GM18870 (cell line): ENCODE measurements around the gene NBPF3.
A peak's percentile ranks its signal among the peaks of the same experiment; 100 is the strongest.
"Not testable (repeated sequence)": the region's sequence is repeated elsewhere in the genome, so short reads cannot be mapped to it uniquely, and the experiment has no call there.

Source experiments
- ATAC-seq: cut with Tn5 transposase; IDR thresholded peaks from one replicate; pipeline ENCODE4 v1.9.1; 2021; ENCODE audit warnings: moderate library complexity; ENCODE audit not compliant: unreplicated experiment

Gene NBPF3, protein sequence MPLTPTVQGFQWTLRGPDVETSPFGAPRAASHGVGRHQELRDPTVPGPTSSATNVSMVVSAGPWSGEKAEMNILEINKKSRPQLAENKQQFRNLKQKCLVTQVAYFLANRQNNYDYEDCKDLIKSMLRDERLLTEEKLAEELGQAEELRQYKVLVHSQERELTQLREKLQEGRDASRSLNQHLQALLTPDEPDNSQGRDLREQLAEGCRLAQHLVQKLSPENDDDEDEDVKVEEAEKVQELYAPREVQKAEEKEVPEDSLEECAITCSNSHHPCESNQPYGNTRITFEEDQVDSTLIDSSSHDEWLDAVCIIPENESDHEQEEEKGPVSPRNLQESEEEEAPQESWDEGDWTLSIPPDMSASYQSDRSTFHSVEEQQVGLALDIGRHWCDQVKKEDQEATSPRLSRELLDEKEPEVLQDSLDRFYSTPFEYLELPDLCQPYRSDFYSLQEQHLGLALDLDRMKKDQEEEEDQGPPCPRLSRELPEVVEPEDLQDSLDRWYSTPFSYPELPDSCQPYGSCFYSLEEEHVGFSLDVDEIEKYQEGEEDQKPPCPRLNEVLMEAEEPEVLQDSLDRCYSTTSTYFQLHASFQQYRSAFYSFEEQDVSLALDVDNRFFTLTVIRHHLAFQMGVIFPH

GRCh38 chr1:21439721-21440629 is at the start of gene NBPF3:
TSS of gene NBPF3 (plus strand) at chr1:21440137. CDS start at chr1:21445087, 4,950 bp downstream.
- ATAC-seq, result peak; percentile 42

GRCh38 chr1:21391497-21391896 is 48.4 kb upstream of the NBPF3 start:
- ATAC-seq, result no peak

DNA sequence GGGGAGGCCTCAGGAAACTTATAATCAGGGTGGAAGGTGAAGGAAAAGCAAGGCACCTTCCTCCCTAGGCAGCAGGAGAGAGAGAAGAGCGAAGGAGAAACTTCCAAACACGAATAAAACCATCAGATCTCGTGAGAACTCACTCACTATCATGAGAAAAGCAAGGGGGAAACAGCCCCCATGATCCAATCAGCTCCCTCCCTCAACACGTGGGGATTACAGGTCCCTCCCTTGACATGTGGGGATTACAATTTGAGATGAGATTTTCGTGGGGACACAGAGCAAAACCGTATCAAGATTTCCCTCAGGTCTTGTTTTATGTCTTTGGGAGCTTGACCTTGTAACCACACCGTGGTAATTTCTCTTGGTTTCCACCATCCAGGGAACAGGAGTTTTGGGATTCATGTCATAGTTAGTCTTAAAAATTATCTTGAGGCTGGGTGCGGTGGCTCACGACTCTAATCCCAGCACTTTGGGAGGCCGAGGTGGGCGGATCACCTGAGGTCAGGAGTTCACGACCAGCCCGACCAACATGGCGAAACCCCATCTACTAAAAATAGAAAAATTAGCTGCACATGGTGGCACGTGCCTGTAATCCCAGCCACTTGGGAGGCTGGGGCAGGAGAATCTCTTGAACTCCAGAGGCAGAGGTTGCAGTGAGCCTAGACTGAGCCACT is 47.2 kb upstream of the NBPF3 start:
- ATAC-seq, result no peak

DNA sequence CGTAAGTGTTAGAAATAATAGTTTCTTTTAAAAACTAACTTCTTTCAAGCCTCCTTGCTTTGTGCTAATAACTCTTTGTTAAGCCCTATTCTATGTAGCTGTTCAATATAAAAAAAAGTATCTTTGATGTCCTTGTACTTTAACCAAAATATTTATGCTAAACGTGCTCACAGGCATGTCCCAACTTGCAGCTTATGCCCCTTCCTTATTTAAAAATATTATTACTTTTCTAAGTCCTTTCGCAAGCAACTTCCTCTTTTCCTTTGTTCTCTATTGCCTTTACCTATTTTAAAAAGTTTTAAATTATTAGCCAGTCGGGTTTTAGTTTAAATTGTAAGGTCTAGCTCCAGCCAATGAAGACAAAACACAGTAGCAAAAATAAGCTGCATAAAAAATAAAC is 43.4 kb upstream of the NBPF3 start:
- ATAC-seq, result no peak

DNA sequence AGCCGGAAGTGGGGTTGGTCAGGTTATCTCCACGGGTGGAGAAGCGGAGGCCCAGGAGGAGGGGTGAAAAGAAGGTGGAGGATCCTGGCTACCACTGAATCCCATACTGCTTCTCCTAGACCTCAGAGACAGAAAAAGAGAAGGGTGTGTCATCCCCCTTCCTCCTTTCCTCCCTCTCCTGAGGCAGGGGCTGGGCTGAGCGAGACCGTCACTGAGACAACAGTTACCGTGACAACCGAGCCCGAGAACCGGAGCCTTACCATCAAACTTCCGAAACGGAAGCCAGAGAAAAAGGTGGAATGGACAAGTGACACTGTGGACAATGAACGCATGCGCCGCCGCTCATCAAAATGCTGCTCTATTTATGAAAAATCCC is 42.1 kb upstream of the NBPF3 start:
- no peak for ATAC-seq

DNA sequence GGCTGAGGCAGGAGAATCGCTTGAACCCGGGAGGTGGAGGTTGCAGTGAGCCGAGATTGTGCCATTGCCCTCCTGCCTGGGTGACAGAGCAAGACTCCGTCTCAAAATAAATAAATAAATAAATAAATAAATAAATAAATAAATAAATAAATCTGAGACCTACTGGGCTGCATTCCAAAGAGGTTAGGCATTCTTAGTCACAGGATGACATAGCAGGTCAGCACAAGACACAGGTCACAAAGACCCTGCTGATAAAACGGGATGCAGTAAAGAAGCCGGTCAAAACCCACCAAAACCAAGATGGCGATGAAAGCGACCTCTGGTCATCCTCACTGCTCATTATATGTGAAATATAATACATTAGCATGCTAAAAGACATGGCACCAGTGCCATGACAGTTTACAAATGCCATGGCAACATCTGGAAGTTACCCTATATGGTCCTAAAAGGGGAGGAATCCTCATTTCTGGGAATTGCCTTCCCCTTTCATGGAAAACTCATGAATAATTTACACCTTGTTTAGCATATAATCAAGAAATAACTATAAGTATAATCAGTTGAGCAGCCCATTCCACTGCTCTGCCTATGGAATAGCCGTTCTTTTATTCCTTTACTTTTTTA is 38.1 kb upstream of the NBPF3 start:
- not testable (repeated sequence) for ATAC-seq

- ATAC-seq, result no peak
Measured at GRCh38 chr1:21406659-21407058, 33.3 kb upstream of the NBPF3 start.

GRCh38 chr1:21409897-21410296 is 30.0 kb upstream of the NBPF3 start:
- ATAC-seq, result not testable (repeated sequence)

- no peak for ATAC-seq
Measured at GRCh38 chr1:21414015-21414414, 25.9 kb upstream of the NBPF3 start.

DNA sequence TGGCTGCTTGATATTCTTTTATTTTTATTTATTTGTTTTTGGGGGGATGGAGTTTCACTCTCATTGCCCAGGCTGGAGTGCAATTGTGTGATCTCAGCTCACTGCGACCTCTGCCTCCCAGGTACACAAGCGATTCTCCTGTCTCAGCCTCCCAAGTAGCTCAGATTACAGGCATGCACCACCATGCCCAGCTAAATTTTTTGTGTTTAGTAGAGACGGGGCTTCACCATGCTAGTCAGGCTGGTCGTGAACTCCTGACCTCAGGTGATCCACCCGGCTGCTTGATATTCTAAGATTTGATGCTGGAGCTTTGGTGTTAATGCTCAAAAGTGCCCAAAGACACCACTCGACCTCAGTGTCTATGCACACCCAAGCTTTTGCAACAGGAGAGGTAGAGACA is 19.6 kb upstream of the NBPF3 start:
- not testable (repeated sequence) for ATAC-seq

DNA sequence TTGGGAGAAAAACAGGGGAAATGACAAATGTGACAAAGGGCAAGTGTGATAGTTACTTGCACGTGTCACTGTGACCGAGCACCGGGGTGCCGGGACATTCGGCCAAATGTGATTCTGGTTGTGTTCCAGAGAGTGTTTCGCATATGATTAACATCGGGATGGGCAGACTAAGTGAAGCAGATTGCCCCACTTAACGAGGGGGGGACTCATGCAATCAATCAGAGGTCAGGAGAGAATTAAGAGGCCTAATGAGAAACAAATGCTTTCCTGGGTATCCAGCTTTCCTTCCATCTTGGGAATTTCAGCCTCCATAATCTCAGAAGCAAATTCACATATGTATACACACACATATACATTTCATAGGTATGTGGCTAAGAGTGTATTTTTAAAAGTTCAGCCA is 18.6 kb upstream of the NBPF3 start:
- not testable (repeated sequence) for ATAC-seq

DNA sequence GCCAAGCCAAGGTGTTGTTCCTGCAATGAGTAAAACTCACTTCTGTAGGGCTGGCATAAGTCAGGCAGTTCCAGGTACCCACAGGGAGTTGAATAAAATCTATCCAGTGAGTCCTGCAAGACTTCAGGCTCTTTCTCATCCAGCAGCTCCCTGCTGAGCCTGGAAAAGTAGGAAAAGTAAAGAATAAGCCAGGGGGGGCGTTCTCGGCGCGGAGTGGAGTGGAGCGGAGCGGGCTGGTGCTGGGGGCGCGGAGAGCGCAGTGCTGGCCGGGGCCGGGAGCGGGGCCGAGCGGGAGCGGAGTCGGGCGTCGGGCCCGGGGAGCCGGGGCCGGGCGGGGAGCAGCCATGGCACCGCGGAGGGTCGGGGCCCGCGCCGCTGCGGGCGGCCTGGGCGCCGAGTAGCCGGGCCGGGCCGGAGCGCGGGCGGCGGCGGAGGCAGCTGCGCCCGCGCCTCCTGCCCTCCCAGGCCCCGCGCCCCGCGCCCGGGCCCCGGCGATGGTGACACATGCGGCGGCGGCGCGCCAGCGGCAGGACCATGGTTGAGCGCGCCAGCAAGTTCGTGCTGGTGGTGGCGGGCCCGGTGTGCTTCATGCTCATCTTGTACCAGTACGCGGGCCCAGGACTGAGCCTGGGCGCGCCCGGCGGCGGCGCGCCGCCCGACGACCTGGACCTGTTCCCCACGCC is 12.0 kb upstream of the NBPF3 start:
- not testable (repeated sequence) for ATAC-seq

- not testable (repeated sequence) for ATAC-seq
Measured at GRCh38 chr1:21428481-21429073, 11.4 kb upstream of the NBPF3 start.

GRCh38 chr1:21429210-21429609 is 10.7 kb upstream of the NBPF3 start:
- not testable (repeated sequence) for ATAC-seq

DNA sequence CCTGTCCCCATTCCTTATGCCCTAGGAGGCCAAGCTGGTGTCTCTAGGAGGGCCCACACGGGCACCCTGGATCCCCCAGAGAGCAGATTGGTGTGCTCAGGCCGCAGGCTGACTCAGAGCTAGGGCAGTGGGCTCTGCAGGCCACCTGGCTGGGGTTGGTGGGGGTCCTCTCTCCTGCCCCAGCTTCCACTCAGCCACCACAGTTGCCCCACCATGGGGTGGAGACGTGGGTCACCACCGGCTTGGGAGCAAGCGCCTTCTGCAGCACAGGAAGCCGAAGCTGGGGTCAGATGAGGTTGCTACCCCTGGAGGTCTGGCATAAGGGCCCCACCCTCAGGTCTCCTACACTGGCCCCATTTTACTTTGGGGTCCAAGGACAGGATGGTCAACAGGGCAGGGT is 9.1 kb upstream of the NBPF3 start:
- ATAC-seq, result not testable (repeated sequence)

DNA sequence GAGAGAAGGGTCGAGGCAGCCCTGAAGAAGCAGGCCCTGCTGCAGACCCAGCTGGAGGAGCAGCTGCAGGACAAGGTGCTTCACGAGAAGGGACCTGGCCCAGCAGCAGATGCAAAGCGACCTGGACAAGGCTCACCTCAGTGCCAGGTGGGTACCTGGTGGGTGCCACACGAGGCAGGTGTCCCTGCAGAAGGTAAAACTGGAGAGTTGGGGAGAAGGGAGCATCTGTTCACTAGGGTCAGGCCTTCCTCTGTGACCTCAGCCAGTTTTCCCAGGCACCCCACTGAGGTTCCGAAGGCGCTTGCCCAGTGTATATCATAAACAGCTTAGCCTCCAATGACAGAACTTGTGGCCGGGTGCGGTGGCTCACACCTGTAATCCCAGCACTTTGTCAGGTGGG is 5.5 kb upstream of the NBPF3 start:
- ATAC-seq, result no peak

DNA sequence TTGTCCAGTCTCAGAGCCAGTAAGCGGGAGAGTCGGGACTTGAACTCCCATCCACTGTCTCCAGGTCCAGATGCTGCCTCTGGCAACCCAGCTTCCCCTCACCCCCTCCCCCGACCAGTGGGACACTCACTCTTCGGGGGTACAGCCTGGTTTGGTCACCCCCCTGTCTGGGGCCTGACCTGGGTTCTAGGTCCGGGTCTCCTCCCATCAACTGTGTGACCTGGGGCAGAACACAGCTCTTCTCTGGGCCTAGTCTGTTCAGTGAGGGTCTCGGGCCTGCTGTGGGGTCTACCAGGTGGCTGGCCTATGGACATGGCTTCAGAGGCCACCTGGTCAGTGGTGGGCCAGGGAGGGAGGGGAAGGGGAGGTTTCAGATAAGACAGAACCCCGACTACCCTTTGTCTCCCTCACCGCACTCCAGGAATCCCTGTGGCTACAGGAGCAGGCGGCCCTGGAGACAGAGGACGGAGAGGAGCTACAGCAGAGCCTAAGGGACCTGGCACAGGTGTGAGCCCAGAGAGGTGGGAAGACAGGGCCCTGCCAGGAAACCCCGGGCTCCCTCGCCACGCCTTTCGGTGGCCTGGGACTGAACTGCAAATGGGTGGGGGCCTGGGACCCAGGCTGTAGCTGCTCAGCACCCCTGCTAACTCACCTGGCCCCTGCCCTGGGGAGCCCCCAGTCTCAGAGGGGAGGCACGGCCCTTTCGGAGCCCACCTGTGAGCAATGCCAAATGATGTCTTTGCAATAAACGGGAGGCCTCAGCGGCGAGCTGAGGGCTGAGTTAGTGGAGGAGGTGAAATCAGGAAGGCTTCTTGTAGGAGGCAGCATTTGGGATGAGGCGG is 4.1 kb upstream of the NBPF3 start:
- no peak for ATAC-seq

GRCh38 chr1:21436488-21437340 is 3.2 kb upstream of the NBPF3 start:
- ATAC-seq, result no peak
